H1 (cell line): ENCODE results near the gene SHROOM2. TPM values are rescaled to one million over a fixed set of nuclear protein-coding genes. Genes with fewer than 3 reads are reported as not detected.

Source experiments
- CTCF ChIA-PET: fragments of 300-600 bp; sonication (Branson Sonifier 250); formaldehyde crosslinking; loops from one replicate; lab custom pipeline; 2021; ENCODE audit not compliant: partially characterized antibody; lab: Charles Lee
- POLR2A ChIA-PET: fragments of 300-600 bp; sonication (Branson Sonifier 250); formaldehyde crosslinking; loops from one replicate; lab custom pipeline; 2021; ENCODE audit warnings: inconsistent platforms; ENCODE audit not compliant: partially characterized antibody; lab: Charles Lee
- DNase-seq, 2 experiments: peaks; one replicate each; pipeline versions ENCODE4 v3.0.0 to v3.0.0-alpha.2; 2010 to 2022; ENCODE audit warnings: low spot score in 2 of 2, low read depth in 1 of 2, mixed read lengths in 1 of 2
- FAIRE-seq: peaks from 2 replicates; lab custom pipeline; 2011; peaks lifted over from hg19 to GRCh38; lab: Jason Lieb, UNC
- H2AFZ ChIP-seq: 2 replicates; pipeline ENCODE4 v1.8.1; 2012; ENCODE audit warnings: low read length, inconsistent platforms
- H2AK5ac ChIP-seq: 2 replicates; pipeline ENCODE4 v1.6.1; 2013; ENCODE audit warnings: low read depth, low read length
- H2BK120ac ChIP-seq: replicated peaks from 2 replicates; pipeline ENCODE3; 2013; ENCODE audit warnings: low read depth, low read length, inconsistent platforms
- H2BK12ac ChIP-seq: 2 replicates; pipeline ENCODE4 v1.6.1; 2013; ENCODE audit warnings: low read depth, low read length
- H2BK15ac ChIP-seq: 2 replicates; pipeline ENCODE4 v1.6.1; 2013; ENCODE audit warnings: low read length
- H2BK20ac ChIP-seq: 2 replicates; pipeline ENCODE4 v1.6.1; 2013; ENCODE audit warnings: low read length
- H2BK5ac ChIP-seq: 2 replicates; pipeline ENCODE4 v1.6.1; 2013; ENCODE audit warnings: low read depth, low read length
- H3K14ac ChIP-seq: 2 replicates; pipeline ENCODE4 v1.6.1; 2013; ENCODE audit warnings: inconsistent platforms; ENCODE audit not compliant: insufficient read length
- H3K18ac ChIP-seq: 2 replicates; pipeline ENCODE4 v1.6.1; 2013; ENCODE audit warnings: low read length; ENCODE audit errors: extremely low read depth
- H3K23ac ChIP-seq: 2 replicates; pipeline ENCODE4 v1.6.1; 2013; ENCODE audit warnings: inconsistent platforms; ENCODE audit not compliant: insufficient read length
- H3K23me2 ChIP-seq: 2 replicates; pipeline ENCODE4 v1.6.1; 2013; ENCODE audit warnings: low read depth, low read length
- H3K27ac ChIP-seq: 2 replicates; pipeline ENCODE4 v1.6.1; 2011; ENCODE audit warnings: low read depth, low read length, inconsistent platforms
- H3K27me3 ChIP-seq, 4 experiments: replicated peaks in 1 of 4; 1 replicate in 1 of 4; 2 replicates in 3 of 4; pipeline versions ENCODE4 v1.6.1 to v1.8.1; 2011 to 2013; ENCODE audit warnings: low read length in 3 of 4, mild to moderate bottlenecking in 3 of 4, inconsistent platforms in 2 of 4, mixed read lengths in 2 of 4, moderate library complexity in 1 of 4; ENCODE audit not compliant: control insufficient read depth in 3 of 4, insufficient read depth in 3 of 4; ENCODE audit errors: extremely low read depth in 1 of 4
- H3K36me3 ChIP-seq, 4 experiments: 2 replicates each; pipeline versions ENCODE4 v1.6.1 to v1.8.1; 2011 to 2013; ENCODE audit warnings: mild to moderate bottlenecking in 4 of 4, low read length in 3 of 4, moderate library complexity in 2 of 4, control low read depth in 1 of 4, inconsistent platforms in 1 of 4; ENCODE audit not compliant: insufficient read depth in 4 of 4, control insufficient read depth in 2 of 4
- H3K4ac ChIP-seq: replicated peaks from 2 replicates; pipeline ENCODE3; 2013; ENCODE audit warnings: low read length, low read depth, mixed read lengths, inconsistent platforms; ENCODE audit not compliant: insufficient read length
- H3K4me1 ChIP-seq, 4 experiments: replicated peaks in 1 of 4; 1 replicate in 1 of 4; 2 replicates in 3 of 4; pipeline versions ENCODE4 v1.6.1 to v1.8.1; 2011 to 2013; ENCODE audit warnings: low read length in 3 of 4, inconsistent platforms in 2 of 4, mixed read lengths in 1 of 4; ENCODE audit not compliant: insufficient read depth in 4 of 4, control insufficient read depth in 3 of 4
- H3K4me2 ChIP-seq, 2 experiments: 2 replicates each; pipeline versions ENCODE4 v1.6.1 to v1.8.1; 2011 to 2013; ENCODE audit warnings: low read depth in 2 of 2, low read length in 2 of 2, control low read depth in 1 of 2, inconsistent platforms in 1 of 2, mild to moderate bottlenecking in 1 of 2; ENCODE audit not compliant: insufficient read depth in 1 of 2
- H3K4me3 ChIP-seq, 4 experiments: fragments of 200-600, 300-600 bp in 1 of 4; sonication (generic), shearing (Covaris generic), sonication (Bioruptor Twin) in 1 of 4; 2 replicates each; pipeline versions ENCODE4 v1.5.1 to v1.8.1; 2011 to 2016; ENCODE audit warnings: low read length in 4 of 4, low read depth in 3 of 4, control low read depth in 2 of 4, inconsistent platforms in 2 of 4, mild to moderate bottlenecking in 2 of 4, mixed read lengths in 1 of 4, moderate library complexity in 1 of 4; ENCODE audit not compliant: insufficient read depth in 2 of 4; ENCODE audit errors: extremely low read depth in 1 of 4
- H3K56ac ChIP-seq: replicated peaks from 2 replicates; pipeline ENCODE3; 2013; ENCODE audit warnings: low read depth, mild to moderate bottlenecking, mixed read lengths, low read length, inconsistent platforms; ENCODE audit not compliant: insufficient read length
- H3K79me1 ChIP-seq: 2 replicates; pipeline ENCODE4 v1.6.1; 2013; ENCODE audit warnings: low read depth, low read length, control low read depth
- H3K79me2 ChIP-seq, 2 experiments: 2 replicates each; pipeline versions ENCODE4 v1.6.1 to v1.8.1; 2012 to 2013; ENCODE audit warnings: low read length in 2 of 2, mild to moderate bottlenecking in 2 of 2, inconsistent platforms in 1 of 2; ENCODE audit not compliant: insufficient read depth in 2 of 2, control insufficient read depth in 1 of 2
- H3K9ac ChIP-seq, 4 experiments: replicated peaks in 1 of 4; 1 replicate in 1 of 4; 2 replicates in 3 of 4; pipeline versions ENCODE4 v1.6.1 to v1.8.1; 2011 to 2013; ENCODE audit warnings: low read depth in 3 of 4, low read length in 3 of 4, control low read depth in 2 of 4, mild to moderate bottlenecking in 2 of 4, moderate library complexity in 2 of 4, inconsistent platforms in 1 of 4; ENCODE audit errors: extremely low read depth in 1 of 4
- H3K9me3 ChIP-seq, 2 experiments: 2 replicates each; pipeline versions ENCODE4 v1.6.1 to v1.8.1; 2012 to 2013; ENCODE audit warnings: mild to moderate bottlenecking in 2 of 2, moderate library complexity in 2 of 2, control low read depth in 1 of 2, inconsistent platforms in 1 of 2, low read depth in 1 of 2, low read length in 1 of 2, mixed read lengths in 1 of 2; ENCODE audit not compliant: insufficient read depth in 2 of 2
- H4K20me1 ChIP-seq, 2 experiments: replicated peaks in 1 of 2; 2 replicates each; pipeline versions ENCODE3 to v1.8.1; 2011 to 2013; ENCODE audit warnings: inconsistent platforms in 2 of 2, low read length in 2 of 2, mild to moderate bottlenecking in 1 of 2; ENCODE audit not compliant: insufficient read depth in 2 of 2, control insufficient read depth in 1 of 2
- H4K5ac ChIP-seq: 2 replicates; pipeline ENCODE4 v1.6.1; 2013; ENCODE audit warnings: low read length, low read depth, mixed read lengths, inconsistent platforms; ENCODE audit not compliant: insufficient read length
- H4K8ac ChIP-seq: 2 replicates; pipeline ENCODE4 v1.8.0; 2013; ENCODE audit warnings: mild to moderate bottlenecking, moderate library complexity, low read length, inconsistent platforms; ENCODE audit not compliant: insufficient read depth; ENCODE audit errors: extremely low read depth
- H4K91ac ChIP-seq: replicated peaks from 2 replicates; pipeline ENCODE3; 2013; ENCODE audit warnings: low read length, mixed read lengths, inconsistent platforms; ENCODE audit not compliant: insufficient read length
- CREB1 ChIP-seq: IDR thresholded peaks from 2 replicates; pipeline ENCODE4 v1.6.1; 2012; ENCODE audit warnings: inconsistent platforms
- CTCF ChIP-seq, 3 experiments: IDR thresholded peaks; 1 replicate in 2 of 3; 2 replicates in 1 of 3; pipeline versions ENCODE4 v1.5.1 to v1.6.1; 2011; ENCODE audit warnings: low read length in 3 of 3, mild to moderate bottlenecking in 3 of 3, inconsistent platforms in 2 of 3, low read depth in 1 of 3, moderate library complexity in 1 of 3; ENCODE audit not compliant: insufficient read depth in 1 of 3; ENCODE audit errors: control extremely low read depth in 1 of 3
- RAD21 ChIP-seq, 2 experiments: IDR thresholded peaks in 1 of 2; conservative IDR thresholded peaks in 1 of 2; 2 replicates each; pipeline ENCODE4 v1.6.1; 2011; ENCODE audit warnings: low read depth in 2 of 2, low read length in 2 of 2, improper control_type of control experiment in 1 of 2, inconsistent platforms in 1 of 2, mild to moderate bottlenecking in 1 of 2, moderate library complexity in 1 of 2
- RBBP5 ChIP-seq: IDR thresholded peaks from 2 replicates; pipeline ENCODE4 v1.7.1; 2012; ENCODE audit warnings: low read depth, mild to moderate bottlenecking, inconsistent platforms, low read length, moderate library complexity, borderline replicate concordance
- WGBS, 2 experiments: shearing (Covaris generic) in 1 of 2; methylation state at CpG; one replicate each; pipeline versions ENCODE4 v1.1.6 to v1.1.7; 2013 to 2015; ENCODE audit warnings: low lambda C conversion rate in 2 of 2, mixed read lengths in 2 of 2, inconsistent platforms in 1 of 2, low coverage in 1 of 2, missing lambda C conversion rate in 1 of 2; ENCODE audit not compliant: insufficient replicate concordance in 2 of 2, insufficient coverage in 1 of 2, insufficient read length in 1 of 2; ENCODE audit errors: extremely low coverage in 1 of 2, missing lambda C conversion rate in 1 of 2; 5-methylcytosine and 5-hydroxymethylcytosine counted together
- polyA plus RNA-seq, 7 experiments: library from polyadenylated mRNA; depleted of rRNA in 3 of 7; stranded (reverse) in 5 of 7; unstranded in 2 of 7; fragments of >200 nt in 5 of 7; fragments of 200-250 nt in 2 of 7; gene quantifications; 1 replicate in 5 of 7; 2 replicates in 1 of 7; 4 replicates in 1 of 7; pipeline versions ENCODE4 v1.2.1 to v1.2.3, GENCODE V29; 2011 to 2013; ENCODE audit warnings: missing spikeins in 2 of 7, mixed read lengths in 2 of 7
- total RNA-seq: library from RNA; stranded (reverse); fragmentation: NEBNext Ultra II Directional; extraction: Animal tissue kit (Norgen Biotek cat#: 25700); gene quantifications from 2 replicates; pipeline ENCODE4 v1.2.1, GENCODE V29; 2021

SHROOM2 gene
- total and polyA plus RNA-seq, 2 of the 8 experiments (the other 6 are each of a cell fraction or from before 2014, with no cell fraction given), result 3.4 to 14.2 TPM

GRCh38 chrX:9862525-9862924 is 76.3 kb downstream of the SHROOM2 start:
- CTCF ChIA-PET, result interaction anchor here (1.0 to 1.5 kb wide), 6 partner anchors 9 to 86 kb away, joined by 3 to 6 read pairs (median 3); no protein-coding TSS in a partner anchor
- Histone ChIP-seq H2BK5ac (no peak overlapping the region), H4K5ac (no peak overlapping the region), H2AK5ac (no peak overlapping the region), H3K23ac (no peak overlapping the region), H3K4me1 (peaks cover 1 to 10% (median 5%) of the 10 kb centered on the region in 4 experiments; a peak in 4 of 7 replicates), H3K14ac (no peak overlapping the region), H4K20me1 (no peaks in the 10 kb centered on the region), H2BK12ac (no peak overlapping the region), H3K23me2 (no peaks in the 10 kb centered on the region), H3K56ac (no peak overlapping the region), H4K8ac (no peak overlapping the region), H3K27me3 (no peaks in the 10 kb centered on the region), H3K18ac (no peak overlapping the region), H3K79me2 (peaks cover 0 to 8% of the 10 kb centered on the region in 2 experiments; a peak in 1 of 4 replicates), H3K4me3 (no peak overlapping the region), H3K4me2 (no peak overlapping the region)
- peak in 1 of 2 experiments; percentile 50 for DNase-seq
- TF ChIP-seq RBBP5 (no peak), CTCF (IDR thresholded peaks at IDR 0.05; ENCODE audit: control extremely low read depth in 1 of 3, insufficient read depth in 1 of 3, low read depth in 1 of 3, low read length in 3 of 3) (peak; percentile 39 to 58 (median 47)), RAD21 (IDR thresholded peaks at IDR 0.05 in 1 of 2, conservative IDR thresholded peaks at IDR 0.05 in 1 of 2; ENCODE audit: low read depth in 2 of 2, low read length in 2 of 2) (peak; percentile 61 to 70), CREB1 (no peak)
- TF ChIP-seq, all 59 proteins: peak for 2
- FAIRE-seq, result peak; percentile 28
- H3K27ac ChIP-seq, result no peak overlapping the region
- H4K91ac ChIP-seq, result no peak overlapping the region
- no peaks in the 10 kb centered on the region for H3K36me3 ChIP-seq
- no peaks in the 10 kb centered on the region for H3K9me3 ChIP-seq
- H2BK20ac ChIP-seq, result no peak overlapping the region
- H3K4ac ChIP-seq, result no peak overlapping the region
- H3K79me1 ChIP-seq, result no peaks in the 10 kb centered on the region
- no peak overlapping the region for H2BK120ac ChIP-seq
- H2BK15ac ChIP-seq, result no peak overlapping the region
- H2AFZ ChIP-seq, result no peak overlapping the region
- POLR2A ChIA-PET, result no interaction called here
- 80% methylated on average over 7 of the region's 11 CpGs; no CpG with 5 or more reads in 1 of the 2 experiments for WGBS, 2 experiments
- H3K9ac ChIP-seq, result no peak overlapping the region
